HG02610 (cell line): ENCODE results near the gene C1orf21.
"Not testable (repeated sequence)": the region's sequence is repeated elsewhere in the genome, so short reads cannot be mapped to it uniquely, and the experiment has no call there.

Experiments used
- ATAC-seq: cut with Tn5 transposase; IDR thresholded peaks from one replicate; pipeline ENCODE4 v1.9.1; 2021; ENCODE audit warnings: mild to moderate bottlenecking, moderate library complexity; ENCODE audit not compliant: unreplicated experiment

The C1orf21 gene

GRCh38 chr1:184593597-184593996 lies 206.8 kb downstream of the C1orf21 start:
- no peak for ATAC-seq

DNA sequence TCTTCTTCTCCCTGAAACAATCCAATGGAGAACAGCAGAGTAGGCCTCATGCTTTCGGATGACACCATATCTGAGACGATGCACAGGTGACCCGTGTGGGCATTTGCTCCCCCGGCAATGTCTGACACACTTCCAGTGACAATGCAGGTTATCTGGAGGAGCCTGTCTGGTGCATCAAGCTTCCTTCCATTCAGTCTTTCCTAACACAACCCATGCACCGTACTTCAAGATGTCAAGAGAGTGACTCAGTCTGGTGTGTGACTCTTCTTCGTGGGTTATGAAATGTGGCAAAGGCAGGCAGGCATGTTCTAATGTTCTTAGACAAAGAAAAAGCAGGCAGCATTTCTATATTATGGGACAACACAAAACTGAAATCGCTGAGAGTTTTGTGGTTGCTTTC lies 208.8 kb downstream of the C1orf21 start:
- ATAC-seq: no peak

DNA sequence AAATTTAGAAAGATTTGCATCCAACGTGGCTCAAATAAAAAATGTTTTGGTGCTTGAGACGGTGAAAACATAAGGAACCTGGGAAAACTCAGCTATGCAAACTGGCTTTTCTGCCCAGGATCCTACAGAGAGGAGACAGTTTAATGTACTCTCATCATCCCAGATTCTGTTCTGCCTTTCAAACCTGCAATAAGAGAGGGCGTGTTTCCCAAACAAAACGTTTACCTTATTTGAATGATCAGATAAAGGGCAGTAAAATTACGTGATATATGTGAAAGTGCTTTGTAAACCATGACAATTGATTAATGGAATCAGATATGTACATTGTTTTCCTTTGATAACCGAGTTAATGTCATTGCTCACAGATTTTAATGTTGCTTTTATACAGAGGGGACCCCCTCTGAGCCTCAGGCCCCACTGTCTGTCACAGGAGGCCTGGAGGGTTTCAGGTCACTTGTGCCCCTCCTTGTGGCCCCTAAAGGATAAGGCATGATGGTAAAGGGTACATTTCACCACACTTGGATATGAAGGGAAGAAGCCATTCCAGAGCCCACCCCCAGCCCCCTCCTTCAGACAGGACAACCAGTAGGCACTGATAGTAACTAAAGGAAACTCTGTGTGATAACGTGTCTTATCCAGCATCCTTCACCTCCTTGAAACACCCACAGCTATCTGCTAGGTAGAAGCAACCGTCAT lies 210.3 kb downstream of the C1orf21 start:
- ATAC-seq: no peak

- no peak for ATAC-seq
Measured at GRCh38 chr1:184597650-184598357, 211.0 kb downstream of the C1orf21 start.

GRCh38 chr1:184598403-184599193 lies 211.8 kb downstream of the C1orf21 start:
- ATAC-seq: no peak

GRCh38 chr1:184604152-184604900 lies 217.5 kb downstream of the C1orf21 start:
- no peak for ATAC-seq

DNA sequence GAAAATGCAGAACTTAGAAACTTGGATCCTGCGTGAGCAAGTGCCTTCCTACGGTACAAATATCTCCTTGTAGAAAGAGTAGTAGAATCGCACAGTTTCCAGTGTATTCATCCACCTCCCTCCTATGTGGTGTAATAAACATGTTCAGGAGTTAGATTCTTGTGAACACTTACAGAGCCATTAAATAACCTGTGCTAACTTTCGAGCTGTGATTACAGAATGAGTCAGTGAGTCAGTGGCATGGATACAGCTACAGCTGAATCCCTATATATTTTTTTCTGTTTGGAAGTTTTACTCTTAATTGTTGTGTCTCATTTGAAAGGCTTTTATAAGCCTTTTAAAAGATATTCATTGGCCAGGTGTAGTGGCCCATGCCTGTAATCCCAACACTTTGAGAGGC lies 219.1 kb downstream of the C1orf21 start:
- ATAC-seq: no peak

DNA sequence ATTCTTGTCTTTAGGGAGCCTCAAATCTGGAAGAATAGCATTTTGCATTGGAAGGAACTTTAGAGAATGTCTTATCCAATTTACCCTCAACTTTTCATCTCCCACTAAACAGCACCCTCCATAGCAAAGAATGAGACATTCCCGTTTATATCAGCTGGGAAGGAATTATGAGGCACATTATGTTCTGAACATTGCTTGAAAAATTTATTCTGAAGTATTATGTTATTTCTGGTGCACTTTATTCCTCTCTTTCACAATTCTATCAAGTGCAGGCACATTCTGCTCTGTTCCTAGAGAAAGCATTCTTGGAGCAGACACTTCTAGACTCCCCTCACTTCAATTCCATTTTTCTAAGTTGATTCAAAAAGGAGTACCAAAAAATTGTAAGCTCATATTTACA lies 220.0 kb downstream of the C1orf21 start:
- no peak for ATAC-seq

- ATAC-seq: no peak
Measured at GRCh38 chr1:184608581-184608980, 221.8 kb downstream of the C1orf21 start.

GRCh38 chr1:184608990-184609389 lies 222.2 kb downstream of the C1orf21 start:
- no peak for ATAC-seq

DNA sequence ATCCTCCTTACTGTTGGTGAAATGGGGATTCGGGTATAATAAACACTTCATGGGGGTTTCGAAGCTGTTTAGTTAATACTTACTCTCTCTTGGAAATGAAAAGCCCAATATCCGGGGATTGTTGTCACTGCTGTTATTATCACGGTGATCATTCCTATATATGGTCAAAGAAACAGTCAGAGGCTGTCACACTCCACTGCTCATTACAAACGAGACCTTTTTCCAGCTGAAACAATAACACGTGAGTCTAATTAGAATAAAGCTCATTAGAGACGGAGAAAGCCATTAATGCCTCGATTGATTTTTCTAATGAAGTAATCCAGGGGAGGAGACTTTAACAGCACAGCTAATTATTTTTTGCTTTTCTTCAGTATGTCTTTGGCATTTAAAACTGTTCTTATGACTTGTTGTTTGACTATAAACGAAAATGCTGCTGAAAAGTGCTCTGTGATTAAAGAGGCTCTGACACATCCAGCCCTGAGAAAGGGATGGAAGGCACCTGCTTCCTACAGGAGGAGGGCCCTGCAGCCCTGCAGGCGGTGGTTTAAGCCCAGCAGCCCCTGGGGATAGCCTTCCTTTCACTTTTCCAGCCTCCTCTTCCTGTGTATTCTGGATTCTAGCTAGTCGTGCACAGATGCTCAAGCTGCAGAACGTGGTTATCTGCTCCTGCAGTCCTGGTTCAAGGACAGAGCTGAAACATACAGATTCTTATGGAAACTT lies 224.2 kb downstream of the C1orf21 start:
- ATAC-seq: no peak

DNA sequence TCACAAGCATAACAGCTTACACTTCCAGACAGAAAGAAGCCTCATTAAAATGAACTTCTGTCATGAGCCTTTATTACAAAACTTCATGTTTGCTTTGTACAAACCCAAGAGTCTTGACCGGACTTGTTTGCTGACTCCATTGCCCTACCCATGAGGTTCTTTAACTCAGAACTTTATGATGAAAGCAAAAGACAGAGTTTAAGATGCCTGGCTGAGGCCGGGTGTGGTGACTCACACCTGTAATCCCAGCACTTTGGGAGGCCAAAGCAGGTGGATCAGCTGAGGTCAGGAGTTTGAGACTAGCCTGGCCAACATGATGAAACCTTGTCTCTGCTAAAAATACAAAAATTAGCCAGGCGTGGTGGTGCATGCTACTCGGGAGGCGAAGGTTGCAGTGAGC lies 225.4 kb downstream of the C1orf21 start:
- not testable (repeated sequence) for ATAC-seq

DNA sequence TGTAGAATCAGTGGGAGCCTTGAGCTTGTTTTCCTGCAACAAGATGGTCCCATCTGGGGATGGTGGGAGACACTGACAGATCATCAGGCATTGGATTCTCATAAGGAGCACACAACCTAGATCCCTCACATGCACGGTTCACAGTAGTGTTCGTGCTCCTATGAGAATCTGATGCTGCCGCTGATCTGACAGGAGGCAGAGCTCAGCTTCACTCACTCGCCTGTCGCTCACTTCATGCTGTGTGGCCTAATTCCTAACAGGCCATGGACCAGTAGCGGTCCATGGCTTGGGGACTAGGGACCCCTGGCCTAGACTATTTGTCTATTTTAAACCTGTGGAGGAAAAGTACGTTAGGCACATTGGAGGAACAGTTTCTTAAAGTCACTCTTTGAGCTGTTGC lies 227.8 kb downstream of the C1orf21 start:
- ATAC-seq: no peak

DNA sequence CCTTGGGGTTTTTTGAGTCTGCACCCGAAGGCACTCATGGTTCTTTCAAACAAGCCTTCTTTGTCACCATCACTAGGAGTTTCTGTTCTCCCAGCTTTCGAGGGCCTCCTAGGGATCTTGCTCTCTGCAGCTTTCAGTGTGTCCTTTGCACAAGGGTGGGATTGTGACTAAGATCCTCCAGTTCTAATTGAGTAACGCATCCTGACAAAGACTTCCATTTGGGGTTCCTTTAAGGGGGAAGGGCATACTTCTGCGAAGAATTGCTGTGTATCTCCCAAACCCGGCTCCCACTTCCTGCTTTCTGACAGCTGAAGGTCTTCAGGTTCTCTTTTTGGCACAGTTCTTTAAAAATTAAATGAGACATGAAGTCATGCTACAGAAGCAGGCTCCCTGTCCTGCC lies 228.5 kb downstream of the C1orf21 start:
- ATAC-seq: no peak

GRCh38 chr1:184616504-184616903 lies 229.7 kb downstream of the C1orf21 start:
- ATAC-seq: no peak

GRCh38 chr1:184617433-184618029 lies 230.7 kb downstream of the C1orf21 start:
- no peak for ATAC-seq

GRCh38 chr1:184618851-184619250 lies 232.0 kb downstream of the C1orf21 start:
- no peak for ATAC-seq

GRCh38 chr1:184620469-184620868 lies 233.6 kb downstream of the C1orf21 start:
- ATAC-seq: no peak

DNA sequence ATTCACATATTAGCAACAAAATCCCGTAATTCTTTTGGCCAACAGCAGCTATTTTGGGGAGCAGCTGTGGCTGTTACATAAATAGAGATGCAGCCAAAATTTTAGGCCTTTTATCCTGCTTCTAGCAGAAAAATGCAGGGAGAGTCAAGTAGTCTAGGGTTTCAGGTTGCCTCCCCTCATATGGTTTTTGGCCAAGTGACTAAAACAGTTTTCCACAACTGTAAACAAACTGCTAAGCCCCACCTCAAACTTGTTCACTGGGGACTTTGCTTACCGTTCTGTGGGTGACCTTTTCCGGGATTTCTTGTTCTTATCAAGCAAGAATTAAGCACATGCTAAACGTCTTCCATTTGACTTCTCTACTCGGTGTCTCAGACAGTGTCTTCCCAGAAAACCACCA lies 234.4 kb downstream of the C1orf21 start:
- ATAC-seq: no peak
